DMS153 (cell line): Measurements from ENCODE around the gene CREB3L1.

Experiments
- DNase-seq: peaks from one replicate; lab custom pipeline; 2025; lab: John Stamatoyannopoulos, UW

Gene CREB3L1

DNA sequence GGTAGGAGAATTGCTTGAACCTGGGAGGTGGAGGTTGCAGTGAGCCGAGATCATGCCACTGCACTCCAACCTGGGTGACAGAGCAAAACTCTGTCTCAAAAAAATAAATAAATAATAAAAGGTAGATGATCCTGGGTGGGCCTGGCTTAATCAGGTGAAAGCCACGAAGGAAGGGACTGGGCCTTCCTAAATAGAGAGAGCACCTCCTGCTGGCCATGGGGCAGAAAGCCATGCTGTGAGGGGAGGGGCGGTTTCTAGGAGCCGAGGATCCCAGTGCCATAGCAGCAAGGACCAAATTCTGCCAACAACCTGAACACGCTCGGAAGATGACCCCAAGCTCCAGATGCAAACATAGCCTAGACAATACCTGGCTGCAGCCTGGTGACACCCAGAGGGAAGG lies 45.3 kb downstream of the CREB3L1 start:
- no peak for DNase-seq

DNA sequence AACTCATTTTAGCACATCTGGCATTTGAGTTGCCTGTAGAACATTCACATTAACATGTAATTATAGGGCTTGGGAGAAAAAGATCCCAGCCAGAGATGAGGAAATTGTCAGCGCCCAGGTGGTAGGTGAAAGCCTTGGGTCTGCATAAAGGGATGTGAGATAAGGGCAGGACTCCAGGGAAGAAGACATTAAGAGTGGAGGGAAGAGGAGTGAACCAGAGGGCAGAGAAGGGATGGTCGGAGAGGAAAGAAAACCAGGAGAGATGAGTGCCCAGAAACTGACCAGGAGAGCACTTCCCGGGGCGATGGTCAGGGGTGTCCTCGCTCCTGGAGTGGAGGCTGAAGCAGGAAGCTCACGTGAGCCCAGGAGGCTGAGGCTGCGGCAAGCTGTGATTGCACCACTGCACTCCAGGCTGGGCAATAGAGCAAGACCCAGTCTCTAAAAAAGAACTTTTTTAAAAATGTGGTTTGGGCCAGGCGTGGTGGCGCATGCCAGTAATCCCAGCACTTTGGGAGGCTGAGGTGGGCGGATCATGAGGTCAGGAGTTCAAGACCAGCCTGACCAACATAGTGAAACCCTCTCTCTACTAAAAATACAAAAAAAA lies 49.5 kb downstream of the CREB3L1 start:
- DNase-seq: no peak

DNA sequence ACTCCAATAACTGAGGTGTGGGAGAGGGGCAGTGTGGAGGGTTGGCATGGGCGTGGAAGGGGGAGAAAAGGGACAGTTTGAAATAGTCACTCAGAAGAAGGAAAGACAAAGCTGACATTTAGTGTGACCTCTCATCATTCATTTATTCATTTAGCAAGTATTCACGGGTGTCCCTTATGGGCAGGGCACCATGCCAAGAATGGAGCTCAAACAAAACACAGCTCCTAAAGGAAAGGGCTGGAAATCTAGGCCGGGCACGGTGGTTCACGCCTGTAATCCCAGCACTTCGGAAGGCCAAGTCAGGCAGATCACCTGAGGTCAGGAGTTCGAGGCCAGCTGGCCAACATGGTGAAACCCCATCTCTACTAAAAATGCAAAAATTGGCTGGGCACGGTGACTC lies 50.4 kb downstream of the CREB3L1 start:
- no peak for DNase-seq

DNA sequence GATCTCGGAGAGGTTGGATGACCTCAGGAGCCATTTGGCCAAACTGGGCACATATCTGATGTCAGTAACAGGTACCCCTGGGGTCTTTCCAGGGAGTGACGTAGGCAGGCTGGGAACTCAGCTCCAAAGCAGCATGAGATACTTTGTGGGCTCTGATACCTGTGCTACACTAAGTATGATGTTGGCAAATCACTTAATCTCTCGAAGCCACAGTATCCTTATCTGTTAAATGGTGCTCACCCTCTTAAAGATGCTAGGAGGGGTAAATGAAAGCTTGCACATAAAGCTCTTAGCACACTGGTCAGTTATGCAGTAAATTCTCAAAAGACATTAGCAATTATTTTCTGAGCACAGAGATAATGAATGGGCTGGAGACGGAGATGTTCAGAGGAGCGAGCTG lies 52.7 kb downstream of the CREB3L1 start:
- DNase-seq: no peak

DNA sequence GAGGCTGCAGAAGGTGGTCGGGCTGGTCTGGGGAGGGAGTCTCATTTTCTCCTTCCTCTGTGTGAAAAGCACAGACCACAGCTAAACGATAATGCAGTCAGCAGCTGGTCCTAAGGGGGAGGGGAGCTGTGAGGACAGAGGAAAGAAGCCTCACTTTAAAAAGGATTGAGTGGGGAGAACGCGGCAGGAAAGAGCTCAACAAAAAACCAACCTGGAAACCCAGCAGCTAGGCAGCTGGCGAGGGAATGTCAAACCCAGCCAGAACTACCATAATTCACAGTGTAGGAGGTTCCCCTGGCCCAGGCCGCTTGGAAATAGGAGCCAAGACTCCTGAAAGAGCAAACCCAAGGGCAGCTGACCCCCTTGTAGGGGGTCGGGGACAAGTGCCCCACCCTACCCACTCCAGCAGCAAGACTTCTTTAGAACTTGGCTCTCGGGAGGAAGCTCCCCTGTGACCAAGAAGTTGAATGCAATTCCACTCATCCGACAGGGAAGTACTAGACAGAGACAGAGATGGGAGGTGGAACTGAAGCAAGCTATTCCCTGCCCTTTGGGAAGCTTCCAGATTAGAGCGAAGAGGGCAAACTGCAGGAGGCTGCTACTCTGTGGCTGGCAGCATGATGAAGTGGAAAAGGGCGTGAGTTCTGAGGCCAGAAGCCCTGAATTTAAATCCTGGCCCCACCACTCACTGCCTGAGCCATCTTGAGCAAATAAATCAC lies 53.3 kb downstream of the CREB3L1 start:
- no peak for DNase-seq

DNA sequence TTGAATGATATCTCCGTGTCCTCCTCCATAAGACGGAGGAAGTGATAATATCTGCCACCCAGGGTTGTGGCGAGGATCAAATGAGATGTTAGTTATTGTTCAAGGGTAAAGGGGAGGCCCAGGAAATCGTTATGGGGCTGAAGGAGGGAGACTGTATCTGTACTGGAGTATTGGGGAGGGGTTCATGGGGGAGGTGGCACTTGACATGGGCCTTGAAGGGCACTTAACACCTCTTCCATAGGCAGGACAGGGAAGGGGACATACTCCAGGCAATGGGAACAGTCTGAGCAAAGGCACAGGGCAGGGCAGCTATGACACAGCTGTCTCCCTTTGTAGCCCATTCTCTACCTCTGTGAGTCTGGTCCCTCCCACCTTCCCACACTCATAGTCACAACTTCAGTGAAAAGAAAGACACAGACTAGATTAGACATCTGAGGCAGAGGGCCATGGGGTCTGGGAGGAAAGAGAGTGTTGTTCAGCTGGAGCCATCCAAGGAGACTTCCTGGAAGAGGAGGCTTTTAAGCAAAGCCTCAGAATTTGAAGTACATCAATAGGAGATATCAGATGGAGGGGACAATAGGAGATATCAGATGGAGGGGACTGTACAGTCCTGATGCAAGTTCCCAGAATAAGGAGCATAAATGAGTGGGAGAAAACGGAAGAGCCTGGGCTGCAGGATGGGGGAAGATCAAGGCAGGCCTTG lies 54.0 kb downstream of the CREB3L1 start:
- no peak for DNase-seq

DNA sequence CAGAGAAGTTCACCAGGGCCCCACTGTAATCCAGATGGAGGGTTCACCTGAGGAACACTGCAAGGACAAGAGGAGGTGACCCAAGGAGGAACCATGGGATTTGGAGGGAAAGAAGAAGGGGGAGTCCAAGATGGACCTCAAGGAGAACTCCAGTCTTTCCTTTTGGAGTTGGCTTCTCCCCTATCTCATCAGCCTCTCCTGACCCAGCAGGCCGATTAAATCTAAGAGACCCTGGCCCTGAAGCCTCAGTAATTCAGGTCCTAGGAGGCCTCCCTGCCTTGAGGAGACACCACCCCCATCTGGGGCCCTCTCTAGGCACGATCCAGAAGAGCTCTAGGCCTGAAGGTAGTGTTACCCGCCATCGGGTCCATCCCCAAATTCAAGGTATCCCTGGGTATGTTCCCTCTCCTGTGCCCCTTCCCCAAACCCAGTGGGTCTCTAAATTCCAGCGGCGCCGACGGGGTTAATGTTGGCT lies 54.7 kb downstream of the CREB3L1 start:
- DNase-seq: no peak

DNA sequence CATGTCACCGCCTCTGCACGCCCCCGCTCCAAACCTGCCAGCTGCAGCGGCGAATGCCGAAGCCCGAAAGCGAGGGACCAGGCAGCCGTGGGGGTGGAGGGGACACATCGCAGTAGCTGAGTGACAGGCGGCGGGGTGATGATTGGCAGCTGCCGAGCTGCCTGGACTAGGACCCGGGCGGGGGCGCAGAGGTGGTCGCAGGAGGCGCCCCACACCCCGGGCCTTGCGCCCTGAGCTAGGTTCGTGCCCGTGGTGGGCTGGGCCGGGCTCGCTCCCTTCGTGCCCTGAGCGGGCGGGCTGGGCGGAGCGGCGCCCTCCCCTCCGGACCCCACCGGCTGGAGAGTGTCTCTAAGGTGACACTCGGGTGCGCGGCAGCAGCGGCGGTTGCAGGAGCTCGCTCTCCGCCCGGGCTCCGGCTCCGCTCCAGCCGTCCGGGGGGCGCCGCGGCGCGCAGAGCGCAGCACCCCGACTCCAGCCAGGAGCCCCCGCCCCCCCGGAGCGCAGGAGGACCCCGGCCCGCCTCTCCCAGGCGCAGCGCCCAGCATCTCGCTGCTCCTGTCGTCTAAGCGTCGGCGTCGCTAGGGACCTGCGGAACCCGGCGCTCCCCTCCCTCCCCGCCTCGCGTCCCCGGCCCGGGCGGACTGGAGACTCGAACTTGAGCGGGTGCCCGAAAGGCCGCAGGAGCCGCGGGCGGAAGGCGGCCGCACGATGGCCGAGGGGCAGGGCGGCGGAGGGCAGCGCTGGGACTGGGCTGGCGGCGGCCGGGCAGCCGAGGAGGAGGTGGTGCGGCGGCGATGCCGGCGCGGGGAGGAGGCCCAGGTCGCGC lies 55.3 kb downstream of the CREB3L1 start:
- DNase-seq: no peak

DNA sequence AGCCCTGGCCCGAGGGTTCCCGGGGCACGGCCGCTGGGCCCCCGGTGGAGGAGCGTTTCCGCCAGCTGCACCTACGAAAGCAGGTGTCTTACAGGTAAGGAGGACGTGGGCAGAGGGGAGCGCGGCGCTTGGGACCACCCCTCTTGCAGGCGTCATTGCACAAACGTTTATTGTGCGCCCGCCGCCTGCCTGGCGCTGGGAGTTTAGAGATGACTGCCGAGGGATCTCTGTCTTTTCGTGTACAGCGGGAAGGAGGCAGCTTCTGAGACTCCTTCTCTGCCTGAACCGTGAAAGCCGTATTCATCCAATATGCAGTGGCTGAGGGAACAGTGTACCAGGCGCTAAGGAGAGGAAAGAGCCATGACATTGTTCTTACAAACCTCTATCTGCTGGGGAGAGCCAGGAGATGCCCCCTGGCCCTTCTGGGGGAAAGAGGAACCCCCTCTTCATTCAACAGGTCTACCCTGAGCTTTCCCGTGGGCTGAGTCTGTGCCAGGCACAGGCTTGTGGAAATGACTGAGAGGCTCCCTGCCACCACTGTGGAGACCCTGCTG lies 56.0 kb downstream of the CREB3L1 start:
- DNase-seq: no peak

DNA sequence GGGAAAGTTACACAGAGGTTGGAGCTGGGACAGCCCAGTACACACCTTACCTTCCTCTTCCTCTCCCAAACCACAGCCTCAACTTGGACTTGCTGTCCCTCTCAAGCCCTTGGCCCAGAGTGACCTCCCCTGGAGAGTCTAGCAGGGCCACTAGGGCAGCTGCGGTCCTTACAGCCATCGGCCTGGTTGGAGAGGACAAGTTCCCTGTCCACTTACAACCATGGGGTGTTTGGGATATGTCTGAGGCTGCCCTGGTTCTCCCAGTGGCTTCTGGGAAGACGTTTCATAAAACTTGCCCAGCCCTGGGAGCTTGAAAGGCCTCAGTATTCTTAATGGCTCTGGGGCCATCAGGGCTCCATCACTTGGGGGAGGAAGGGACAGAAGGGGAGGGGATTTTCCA lies 56.7 kb downstream of the CREB3L1 start:
- DNase-seq: no peak

DNA sequence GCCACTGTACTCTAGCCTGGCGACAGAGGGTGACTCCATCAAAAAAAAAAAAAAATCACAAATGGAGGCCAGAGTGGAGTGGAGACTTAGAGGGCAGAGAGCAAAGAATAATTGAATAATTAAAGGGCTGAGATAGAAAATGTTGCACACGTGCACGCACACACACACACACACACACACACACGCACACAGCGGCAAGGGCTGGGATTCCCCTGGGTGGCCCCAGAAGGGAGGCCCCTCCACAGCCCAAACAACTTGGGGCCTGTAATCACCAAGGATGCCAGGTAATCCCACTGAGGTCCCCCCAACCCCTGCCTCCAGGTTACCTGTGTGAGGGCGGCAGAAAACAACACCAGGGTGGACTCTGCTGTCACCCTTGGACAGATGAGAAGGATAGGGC lies 57.8 kb downstream of the CREB3L1 start:
- no peak for DNase-seq

DNA sequence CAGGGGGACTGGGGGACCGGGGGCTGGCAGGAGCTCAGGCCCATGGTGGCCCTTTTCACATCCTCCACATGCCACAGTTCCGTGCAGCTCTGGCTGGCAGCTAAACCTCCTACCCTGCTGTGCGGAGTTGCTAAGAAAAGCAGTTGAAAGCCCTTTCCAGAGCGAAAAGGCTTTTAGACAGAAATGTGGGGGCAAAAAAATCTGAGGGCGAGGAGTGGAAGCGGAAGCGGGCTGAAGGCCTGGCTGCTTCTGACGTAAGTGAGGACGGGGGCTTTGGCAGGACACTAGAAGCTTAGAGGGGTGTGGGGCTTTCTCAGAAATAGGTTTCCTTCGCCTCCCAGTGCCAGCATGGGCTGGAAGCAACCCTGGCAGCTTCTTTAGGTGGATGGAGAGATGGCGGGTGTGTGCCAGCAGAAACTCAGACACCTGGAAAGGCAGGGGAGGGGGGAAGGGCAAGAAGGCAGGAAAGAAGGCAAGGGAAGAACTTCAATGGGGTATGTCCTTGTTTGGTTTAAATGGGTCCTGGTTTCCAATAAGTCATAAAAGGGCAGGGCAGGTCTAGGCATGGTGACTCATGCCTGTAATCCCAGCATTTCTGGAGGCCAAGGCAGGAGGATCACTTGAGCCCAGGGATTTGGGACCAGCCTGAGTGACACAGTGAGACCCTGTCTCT lies 58.6 kb downstream of the CREB3L1 start:
- no peak for DNase-seq

DNA sequence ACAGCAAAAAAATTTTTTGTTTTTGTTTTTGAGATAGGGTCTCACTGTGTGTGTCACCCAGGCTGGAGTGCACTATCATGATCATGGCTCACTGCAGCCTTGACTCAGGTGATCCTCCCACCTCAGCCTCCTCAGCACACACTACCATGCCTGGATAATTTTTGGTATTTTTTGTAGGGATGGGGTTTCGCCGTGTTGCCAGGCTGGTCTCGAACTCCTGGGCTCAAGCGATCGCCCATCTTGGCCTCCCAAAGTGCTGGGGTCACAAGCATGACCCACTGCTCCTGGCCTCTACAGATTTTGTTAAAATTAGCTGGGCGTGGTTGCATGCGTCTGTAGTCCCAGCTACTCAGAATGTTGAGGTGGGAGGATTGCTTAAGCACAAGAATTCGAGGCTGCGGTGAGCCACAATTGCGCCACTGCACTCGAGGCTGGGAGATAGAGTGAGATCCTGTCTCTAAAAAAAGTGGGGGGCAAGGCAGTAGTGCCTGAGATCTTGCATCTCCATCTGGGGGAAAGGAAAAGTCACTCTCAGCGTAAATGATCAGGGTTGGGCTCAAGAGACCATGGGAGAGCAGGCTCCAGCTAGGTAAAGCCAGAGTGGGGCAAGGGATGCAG lies 59.2 kb downstream of the CREB3L1 start:
- DNase-seq: no peak

DNA sequence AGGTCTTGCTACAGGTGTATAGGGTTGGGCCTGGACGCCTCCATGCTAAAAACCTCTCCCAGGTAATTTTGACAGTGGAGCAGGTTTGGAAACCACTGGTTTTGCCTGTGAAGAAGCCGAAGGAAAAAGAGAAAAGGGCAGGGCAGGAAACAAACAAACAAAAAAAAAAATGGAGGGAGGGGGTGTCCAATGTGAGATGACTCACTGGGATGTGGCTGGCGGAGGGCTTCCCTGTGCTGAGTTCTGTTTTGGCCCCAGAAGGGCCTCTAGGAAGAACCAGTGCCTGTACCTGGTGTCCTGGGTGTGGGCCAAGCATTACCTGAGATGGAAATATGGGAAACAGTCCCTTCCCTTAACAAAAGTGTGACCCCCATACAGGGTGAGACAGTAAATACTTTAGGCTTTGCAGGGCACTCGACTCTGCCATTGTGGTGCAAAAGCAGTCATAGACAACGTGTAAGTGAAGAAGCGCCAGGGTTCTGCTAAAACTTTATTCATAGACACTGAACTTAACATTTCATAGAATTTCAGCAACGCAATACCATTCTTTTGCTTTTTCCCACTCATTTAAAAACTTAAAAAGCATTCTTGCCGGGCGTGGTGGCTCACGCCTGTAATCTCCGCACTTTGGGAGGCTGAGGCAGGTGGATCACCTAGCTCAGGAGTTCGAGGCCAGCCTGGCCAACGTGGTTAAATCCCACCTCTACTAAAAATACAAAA lies 60.3 kb downstream of the CREB3L1 start:
- DNase-seq: no peak

DNA sequence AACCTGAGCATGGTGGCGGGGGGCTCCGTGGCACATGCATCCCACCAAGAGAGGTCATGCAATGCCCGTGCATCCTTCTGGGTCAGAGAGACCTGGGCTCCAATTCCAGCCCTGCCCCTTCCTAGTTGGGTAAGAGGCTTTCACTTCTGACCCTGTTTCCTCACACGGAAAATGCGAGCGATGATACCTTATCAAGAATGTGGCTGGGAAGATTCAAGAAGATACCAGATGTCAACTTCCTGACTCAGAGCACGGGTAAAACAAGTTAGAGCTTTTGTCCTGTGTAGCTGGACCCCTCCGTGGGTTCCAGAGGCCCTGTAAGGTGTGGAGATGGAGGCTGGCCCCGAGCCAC lies 61.1 kb downstream of the CREB3L1 start:
- DNase-seq: no peak

DNA sequence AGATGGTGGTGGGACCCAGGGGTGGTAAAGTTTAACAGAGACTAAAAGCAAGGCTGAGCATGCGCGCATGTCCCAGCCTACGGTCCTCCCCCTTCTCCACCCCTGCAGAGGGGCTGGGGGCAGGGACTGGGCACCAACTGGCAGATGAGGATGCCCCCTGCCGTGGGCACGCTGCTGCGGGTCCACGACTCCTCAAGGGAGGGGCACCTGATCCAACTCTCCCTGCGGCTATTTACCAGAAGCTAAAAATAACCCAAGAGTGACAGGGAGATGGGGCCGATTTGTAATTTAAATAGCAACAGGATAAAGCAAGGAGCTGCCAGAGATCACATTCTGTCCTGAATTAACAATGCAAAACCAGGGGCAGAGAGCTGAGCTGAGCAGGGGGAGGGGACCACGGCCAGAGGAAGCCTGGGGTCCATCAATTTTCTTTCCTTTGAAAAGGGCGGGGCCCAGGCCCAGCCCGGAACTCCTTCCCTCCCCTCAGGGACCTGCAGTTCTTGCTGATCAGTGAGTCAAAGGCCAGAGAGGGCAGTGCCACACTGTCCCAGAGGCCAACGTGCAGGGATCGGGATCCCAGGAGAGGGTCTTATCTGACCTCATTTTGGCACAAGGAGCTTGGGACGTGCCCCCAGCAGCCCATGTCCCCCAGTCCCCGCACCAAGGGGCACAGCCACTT lies 61.7 kb downstream of the CREB3L1 start:
- peak; percentile 55 for DNase-seq

DNA sequence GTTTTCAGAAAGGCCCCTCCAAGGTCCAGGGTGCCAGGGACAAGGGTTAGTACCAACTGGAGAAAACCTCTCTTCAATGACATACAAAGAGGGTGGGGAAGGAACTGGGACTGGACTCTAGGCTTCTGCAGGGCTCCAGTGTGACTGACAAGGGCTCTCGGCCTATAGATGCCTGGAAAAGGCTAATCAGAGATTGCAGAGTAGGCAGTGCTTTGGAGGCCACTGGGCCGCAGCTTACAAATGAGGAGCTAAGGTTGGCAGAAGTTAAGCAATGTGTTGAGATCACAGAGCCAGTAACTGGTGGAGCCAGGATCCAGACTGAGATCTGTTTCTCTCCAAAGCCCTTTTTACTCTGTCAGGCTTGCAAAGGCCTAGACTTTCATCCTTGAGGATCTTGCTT lies 62.4 kb downstream of the CREB3L1 start:
- DNase-seq: no peak

DNA sequence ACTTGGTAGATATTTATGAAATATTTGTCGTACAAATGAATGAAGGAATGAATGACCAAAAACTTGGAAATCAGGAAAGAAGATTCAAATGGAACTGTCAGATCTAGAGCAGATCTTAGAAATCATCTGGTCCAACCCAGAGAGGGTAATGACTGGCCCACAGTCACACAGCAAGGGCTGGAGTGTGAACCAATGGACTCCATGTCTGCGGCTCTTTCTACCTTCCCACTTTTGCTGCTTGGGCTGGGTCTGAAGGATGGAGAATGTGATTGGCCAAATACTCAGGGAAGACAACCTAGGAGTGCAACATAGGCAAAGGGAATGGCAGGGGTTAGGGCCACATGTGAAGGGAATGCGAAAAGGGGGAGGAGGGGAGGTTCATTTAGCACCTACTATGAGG lies 64.0 kb downstream of the CREB3L1 start:
- no peak for DNase-seq

DNA sequence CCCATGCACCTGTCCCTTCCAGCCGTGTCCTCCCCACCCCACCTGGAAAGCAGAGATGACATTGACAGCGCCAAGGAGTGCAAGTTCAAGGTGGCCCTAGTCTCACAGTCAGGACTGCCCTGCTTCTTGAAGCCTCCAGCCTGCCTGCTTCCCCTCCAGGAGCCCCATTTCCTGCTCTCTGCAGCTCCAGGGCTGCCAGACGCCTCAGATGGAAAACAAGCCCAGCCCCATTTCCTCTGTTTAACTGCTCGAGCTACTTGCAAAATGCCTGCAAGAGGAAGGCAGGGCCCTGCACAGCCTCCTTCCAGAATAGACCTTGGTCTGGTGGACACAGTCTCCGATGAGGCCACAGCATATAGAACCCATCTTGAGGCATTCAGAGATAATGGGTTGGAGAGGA lies 64.8 kb downstream of the CREB3L1 start:
- no peak for DNase-seq

DNA sequence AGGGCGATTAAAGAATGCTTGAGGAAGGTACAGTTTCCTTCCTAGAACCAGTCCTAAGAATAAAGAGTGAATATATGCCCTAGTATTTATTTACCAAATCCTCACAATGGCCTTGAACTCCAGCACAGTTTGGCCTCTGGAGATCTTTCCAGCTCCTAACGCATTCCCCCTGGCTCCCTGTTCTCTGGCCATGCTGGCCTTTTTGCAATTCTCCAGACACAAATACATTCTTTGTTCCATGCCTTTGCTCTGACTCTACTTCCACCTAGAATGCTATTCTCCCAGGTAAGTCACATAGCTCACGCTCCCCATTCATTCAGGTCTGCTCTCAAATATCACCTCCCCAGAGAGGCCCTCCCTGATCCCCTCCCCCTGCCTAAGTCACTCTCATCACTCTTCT lies 66.1 kb downstream of the CREB3L1 start:
- DNase-seq: no peak
